Uterus (tissue), 2 donors: ENCODE measurements around the gene FOXE1.

Experiments
- CTCF ChIP-seq, 4 experiments: fragments of 200-600 bp in 2 of 4; fragments of 450-650 bp in 2 of 4; sonication (generic) in 2 of 4; IDR thresholded peaks; one replicate each; pipeline ENCODE4 v1.5.1; 2016 to 2019; ENCODE audit warnings: antibody characterized with exemption in 4 of 4, mild to moderate bottlenecking in 2 of 4, moderate library complexity in 1 of 4
- POLR2A ChIP-seq, 2 donors: fragments of 450-650 bp; IDR thresholded peaks; one replicate each; pipeline ENCODE4 v1.6.1; 2016; ENCODE audit warnings: antibody characterized with exemption in 2 of 2, mild to moderate bottlenecking in 1 of 2, moderate library complexity in 1 of 2

GRCh38 chr9:97873425-97873824 lies 20.4 kb downstream of the FOXE1 start:
- no peak for TF ChIP-seq CTCF (IDR thresholded peaks at IDR 0.05)
- TF ChIP-seq POLR2A (IDR thresholded peaks at IDR 0.05) = no peak
